ENCODE results near the gene CSN3.

GRCh38 chr4:70291341-70291740 is 48.9 kb downstream of the CSN3 start:
- TF ChIP-seq CEBPB (IDR thresholded peaks at IDR 0.05) (no peak), NFIC (IDR thresholded peaks at IDR 0.05) (no peak), TEAD4 (IDR thresholded peaks at IDR 0.05) (no peak), MAX (IDR thresholded peaks at IDR 0.05) (no peak), YY1 (IDR thresholded peaks at IDR 0.05; ENCODE audit: low read depth) (no peak), TCF12 (IDR thresholded peaks at IDR 0.05; ENCODE audit: low read depth) (no peak), FOXM1 (IDR thresholded peaks at IDR 0.05; ENCODE audit: borderline replicate concordance, low read depth) (no peak), EP300 (IDR thresholded peaks at IDR 0.05; ENCODE audit: borderline replicate concordance) (no peak), EGR1 (IDR thresholded peaks at IDR 0.05) (no peak), RAD21 (IDR thresholded peaks at IDR 0.05; ENCODE audit: low read depth) (no peak), CREB1 (IDR thresholded peaks at IDR 0.05; ENCODE audit: low read depth) (no peak), TAF1 (IDR thresholded peaks at IDR 0.05; ENCODE audit: low read depth) (no peak)
- TF ChIP-seq, protein P1, sequence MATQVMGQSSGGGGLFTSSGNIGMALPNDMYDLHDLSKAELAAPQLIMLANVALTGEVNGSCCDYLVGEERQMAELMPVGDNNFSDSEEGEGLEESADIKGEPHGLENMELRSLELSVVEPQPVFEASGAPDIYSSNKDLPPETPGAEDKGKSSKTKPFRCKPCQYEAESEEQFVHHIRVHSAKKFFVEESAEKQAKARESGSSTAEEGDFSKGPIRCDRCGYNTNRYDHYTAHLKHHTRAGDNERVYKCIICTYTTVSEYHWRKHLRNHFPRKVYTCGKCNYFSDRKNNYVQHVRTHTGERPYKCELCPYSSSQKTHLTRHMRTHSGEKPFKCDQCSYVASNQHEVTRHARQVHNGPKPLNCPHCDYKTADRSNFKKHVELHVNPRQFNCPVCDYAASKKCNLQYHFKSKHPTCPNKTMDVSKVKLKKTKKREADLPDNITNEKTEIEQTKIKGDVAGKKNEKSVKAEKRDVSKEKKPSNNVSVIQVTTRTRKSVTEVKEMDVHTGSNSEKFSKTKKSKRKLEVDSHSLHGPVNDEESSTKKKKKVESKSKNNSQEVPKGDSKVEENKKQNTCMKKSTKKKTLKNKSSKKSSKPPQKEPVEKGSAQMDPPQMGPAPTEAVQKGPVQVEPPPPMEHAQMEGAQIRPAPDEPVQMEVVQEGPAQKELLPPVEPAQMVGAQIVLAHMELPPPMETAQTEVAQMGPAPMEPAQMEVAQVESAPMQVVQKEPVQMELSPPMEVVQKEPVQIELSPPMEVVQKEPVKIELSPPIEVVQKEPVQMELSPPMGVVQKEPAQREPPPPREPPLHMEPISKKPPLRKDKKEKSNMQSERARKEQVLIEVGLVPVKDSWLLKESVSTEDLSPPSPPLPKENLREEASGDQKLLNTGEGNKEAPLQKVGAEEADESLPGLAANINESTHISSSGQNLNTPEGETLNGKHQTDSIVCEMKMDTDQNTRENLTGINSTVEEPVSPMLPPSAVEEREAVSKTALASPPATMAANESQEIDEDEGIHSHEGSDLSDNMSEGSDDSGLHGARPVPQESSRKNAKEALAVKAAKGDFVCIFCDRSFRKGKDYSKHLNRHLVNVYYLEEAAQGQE (IDR thresholded peaks at IDR 0.05; ENCODE audit: low read depth): no peak
- TF ChIP-seq, protein P2, sequence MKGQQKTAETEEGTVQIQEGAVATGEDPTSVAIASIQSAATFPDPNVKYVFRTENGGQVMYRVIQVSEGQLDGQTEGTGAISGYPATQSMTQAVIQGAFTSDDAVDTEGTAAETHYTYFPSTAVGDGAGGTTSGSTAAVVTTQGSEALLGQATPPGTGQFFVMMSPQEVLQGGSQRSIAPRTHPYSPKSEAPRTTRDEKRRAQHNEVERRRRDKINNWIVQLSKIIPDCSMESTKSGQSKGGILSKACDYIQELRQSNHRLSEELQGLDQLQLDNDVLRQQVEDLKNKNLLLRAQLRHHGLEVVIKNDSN (IDR thresholded peaks at IDR 0.05): no peak

Measured in Ishikawa (cell line).